Measurements from ENCODE around the gene ZP1. TPM values are rescaled to one million over a fixed set of nuclear protein-coding genes. Genes with fewer than 3 reads are reported as not detected.

ZP1 gene
- total and polyA plus RNA-seq, 2 of the 13 experiments (the other 11 are each of a cell fraction or from before 2014, with no cell fraction given) = 0.16 TPM; not detected in 1

DNA sequence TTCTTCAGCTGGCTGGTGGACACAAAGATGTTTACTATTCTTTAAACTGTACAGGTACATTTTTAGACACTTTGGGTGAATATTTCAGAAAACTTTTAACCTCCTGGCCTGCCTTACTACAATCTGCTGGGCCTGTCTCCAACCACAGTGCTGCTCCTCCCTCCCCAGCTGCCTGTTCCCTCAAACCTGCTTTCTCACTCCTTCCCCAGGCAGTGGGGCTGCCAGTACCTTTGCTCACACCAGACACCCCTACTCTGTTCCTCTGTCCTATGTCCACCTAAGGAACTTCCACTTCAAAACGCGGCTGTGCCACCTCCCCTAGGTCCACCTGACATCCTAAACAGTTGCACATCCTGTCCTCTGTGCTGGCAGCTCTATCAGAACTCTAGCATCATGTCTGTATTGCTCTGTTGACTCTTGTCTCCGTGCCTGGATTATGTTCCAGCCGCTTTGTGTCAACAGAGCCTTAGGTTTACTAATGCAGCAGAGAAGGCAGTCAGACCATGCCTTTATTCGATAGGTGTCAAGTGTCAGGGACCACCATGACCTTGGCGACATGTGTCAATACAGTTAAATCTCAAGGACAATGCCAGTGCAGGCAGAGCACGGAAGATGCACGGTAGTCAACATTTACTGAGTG lies 13.4 kb downstream of the ZP1 start (continued):
- TF ChIP-seq, protein P1, sequence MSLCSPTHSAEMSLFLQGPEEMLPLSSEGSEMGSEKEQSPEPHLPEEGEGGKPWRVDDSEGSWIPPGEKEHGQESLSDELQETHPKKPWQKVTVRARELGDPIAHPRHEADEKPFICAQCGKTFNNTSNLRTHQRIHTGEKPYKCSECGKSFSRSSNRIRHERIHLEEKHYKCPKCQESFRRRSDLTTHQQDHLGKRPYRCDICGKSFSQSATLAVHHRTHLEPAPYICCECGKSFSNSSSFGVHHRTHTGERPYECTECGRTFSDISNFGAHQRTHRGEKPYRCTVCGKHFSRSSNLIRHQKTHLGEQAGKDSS (CRISPR knock-in tag; IDR thresholded peaks at IDR 0.05; ENCODE audit: borderline replicate concordance, low read depth) = peak; percentile 91; the same call in 1 of the 2 replicates
- TF ChIP-seq ZNF225 (CRISPR knock-in tag; IDR thresholded peaks at IDR 0.05) (no peak; the same call in 1 of the 2 replicates), U2AF1 (optimal IDR thresholded peaks at IDR 0.05; ENCODE audit: low read depth, low read length) (no peak), ZNF747 (CRISPR knock-in tag; IDR thresholded peaks at IDR 0.05; ENCODE audit: borderline replicate concordance) (peak; percentile 93), ZNF510 (CRISPR knock-in tag; IDR thresholded peaks at IDR 0.05; ENCODE audit: low read depth) (no peak), ZBTB7B (CRISPR knock-in tag; IDR thresholded peaks at IDR 0.05) (peak; percentile 100), IKZF1 (IDR thresholded peaks at IDR 0.05) (no peak), MBNL3 (CRISPR knock-in tag; conservative IDR thresholded peaks at IDR 0.05) (no peak), NFKB2 (CRISPR knock-in tag; IDR thresholded peaks at IDR 0.05; ENCODE audit: borderline replicate concordance) (0 out of 2 replicates have a peak, but pooled peaks have one; percentile 29), ZFP37 (CRISPR knock-in tag; IDR thresholded peaks at IDR 0.05; ENCODE audit: borderline replicate concordance) (peak; percentile 93; the same call in 1 of the 2 replicates), CEBPB (IDR thresholded peaks at IDR 0.05; ENCODE audit: borderline replicate concordance, low read depth, low read length) (no peak), ZNF3 (CRISPR knock-in tag; IDR thresholded peaks at IDR 0.05) (0 out of 2 replicates have a peak, but pooled peaks have one; percentile 47), ZNF781 (CRISPR knock-in tag; IDR thresholded peaks at IDR 0.05; ENCODE audit: borderline replicate concordance, not compliant biosample characterization) (peak; percentile 38), NPAS2 (CRISPR knock-in tag; IDR thresholded peaks at IDR 0.05; ENCODE audit: borderline replicate concordance) (no peak), ZNF460 (CRISPR knock-in tag; IDR thresholded peaks at IDR 0.05; ENCODE audit: borderline replicate concordance) (no peak; the same call in 1 of the 2 replicates), HNRNPH1 (optimal IDR thresholded peaks at IDR 0.05; ENCODE audit: low read depth, low read length) (no peak), ZNF138 (CRISPR knock-in tag; IDR thresholded peaks at IDR 0.05; ENCODE audit: low read depth) (no peak), THYN1 (CRISPR knock-in tag; IDR thresholded peaks at IDR 0.05; ENCODE audit: borderline replicate concordance, low read depth) (no peak), HOXA3 (CRISPR knock-in tag; IDR thresholded peaks at IDR 0.05) (peak; percentile 95), ZFP36L2 (CRISPR knock-in tag; IDR thresholded peaks at IDR 0.05) (no peak)
- TF ChIP-seq, protein P2, sequence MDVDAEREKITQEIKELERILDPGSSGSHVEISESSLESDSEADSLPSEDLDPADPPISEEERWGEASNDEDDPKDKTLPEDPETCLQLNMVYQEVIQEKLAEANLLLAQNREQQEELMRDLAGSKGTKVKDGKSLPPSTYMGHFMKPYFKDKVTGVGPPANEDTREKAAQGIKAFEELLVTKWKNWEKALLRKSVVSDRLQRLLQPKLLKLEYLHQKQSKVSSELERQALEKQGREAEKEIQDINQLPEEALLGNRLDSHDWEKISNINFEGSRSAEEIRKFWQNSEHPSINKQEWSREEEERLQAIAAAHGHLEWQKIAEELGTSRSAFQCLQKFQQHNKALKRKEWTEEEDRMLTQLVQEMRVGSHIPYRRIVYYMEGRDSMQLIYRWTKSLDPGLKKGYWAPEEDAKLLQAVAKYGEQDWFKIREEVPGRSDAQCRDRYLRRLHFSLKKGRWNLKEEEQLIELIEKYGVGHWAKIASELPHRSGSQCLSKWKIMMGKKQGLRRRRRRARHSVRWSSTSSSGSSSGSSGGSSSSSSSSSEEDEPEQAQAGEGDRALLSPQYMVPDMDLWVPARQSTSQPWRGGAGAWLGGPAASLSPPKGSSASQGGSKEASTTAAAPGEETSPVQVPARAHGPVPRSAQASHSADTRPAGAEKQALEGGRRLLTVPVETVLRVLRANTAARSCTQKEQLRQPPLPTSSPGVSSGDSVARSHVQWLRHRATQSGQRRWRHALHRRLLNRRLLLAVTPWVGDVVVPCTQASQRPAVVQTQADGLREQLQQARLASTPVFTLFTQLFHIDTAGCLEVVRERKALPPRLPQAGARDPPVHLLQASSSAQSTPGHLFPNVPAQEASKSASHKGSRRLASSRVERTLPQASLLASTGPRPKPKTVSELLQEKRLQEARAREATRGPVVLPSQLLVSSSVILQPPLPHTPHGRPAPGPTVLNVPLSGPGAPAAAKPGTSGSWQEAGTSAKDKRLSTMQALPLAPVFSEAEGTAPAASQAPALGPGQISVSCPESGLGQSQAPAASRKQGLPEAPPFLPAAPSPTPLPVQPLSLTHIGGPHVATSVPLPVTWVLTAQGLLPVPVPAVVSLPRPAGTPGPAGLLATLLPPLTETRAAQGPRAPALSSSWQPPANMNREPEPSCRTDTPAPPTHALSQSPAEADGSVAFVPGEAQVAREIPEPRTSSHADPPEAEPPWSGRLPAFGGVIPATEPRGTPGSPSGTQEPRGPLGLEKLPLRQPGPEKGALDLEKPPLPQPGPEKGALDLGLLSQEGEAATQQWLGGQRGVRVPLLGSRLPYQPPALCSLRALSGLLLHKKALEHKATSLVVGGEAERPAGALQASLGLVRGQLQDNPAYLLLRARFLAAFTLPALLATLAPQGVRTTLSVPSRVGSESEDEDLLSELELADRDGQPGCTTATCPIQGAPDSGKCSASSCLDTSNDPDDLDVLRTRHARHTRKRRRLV (CRISPR knock-in tag; IDR thresholded peaks at IDR 0.05) = no peak
- TF ChIP-seq, protein P3, sequence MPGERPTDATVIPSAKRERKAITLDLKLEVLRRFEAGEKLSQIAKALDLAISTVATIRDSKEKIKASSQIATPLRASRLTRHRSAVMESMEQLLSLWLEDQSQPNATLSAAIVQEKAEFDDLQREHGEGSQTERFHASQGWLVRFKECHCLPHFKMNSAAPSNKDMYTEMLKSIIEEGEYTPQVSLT (CRISPR knock-in tag; IDR thresholded peaks at IDR 0.05; ENCODE audit: borderline replicate concordance, low read depth) = no peak
- TF ChIP-seq, protein P4, sequence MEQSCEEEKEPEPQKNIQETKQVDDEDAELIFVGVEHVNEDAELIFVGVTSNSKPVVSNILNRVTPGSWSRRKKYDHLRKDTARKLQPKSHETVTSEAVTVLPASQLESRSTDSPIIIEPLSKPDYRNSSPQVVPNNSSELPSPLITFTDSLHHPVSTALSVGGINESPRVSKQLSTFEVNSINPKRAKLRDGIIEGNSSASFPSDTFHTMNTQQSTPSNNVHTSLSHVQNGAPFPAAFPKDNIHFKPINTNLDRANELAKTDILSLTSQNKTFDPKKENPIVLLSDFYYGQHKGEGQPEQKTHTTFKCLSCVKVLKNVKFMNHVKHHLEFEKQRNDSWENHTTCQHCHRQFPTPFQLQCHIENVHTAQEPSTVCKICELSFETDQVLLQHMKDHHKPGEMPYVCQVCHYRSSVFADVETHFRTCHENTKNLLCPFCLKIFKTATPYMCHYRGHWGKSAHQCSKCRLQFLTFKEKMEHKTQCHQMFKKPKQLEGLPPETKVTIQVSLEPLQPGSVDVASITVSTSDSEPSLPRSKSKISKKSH (CRISPR knock-in tag; IDR thresholded peaks at IDR 0.05; ENCODE audit: borderline replicate concordance) = no peak
